Measurements from ENCODE around the gene SIPA1L3. TPM values are rescaled to one million over a fixed set of nuclear protein-coding genes. Genes with fewer than 3 reads are reported as not detected.

Gene SIPA1L3
- total RNA-seq, 1 donor from 2014 or later, result 26.9 TPM

GRCh38 chr19:37925212-37925611 lies 18.2 kb downstream of the SIPA1L3 start:
- Mint-ChIP-seq H3K27me3 (ENCODE audit: low read depth, unreplicated experiment) (no peaks in the 10 kb centered on the region), H3K4me3 (ENCODE audit: unreplicated experiment) (no peak overlapping the region), H3K4me1 (ENCODE audit: low read depth, unreplicated experiment) (no peaks in the 10 kb centered on the region), H3K27ac (ENCODE audit: unreplicated experiment) (no peak overlapping the region), H3K9me3 (ENCODE audit: unreplicated experiment) (no peaks in the 10 kb centered on the region), H3K36me3 (ENCODE audit: low read depth, unreplicated experiment) (no peaks in the 10 kb centered on the region)
- Histone ChIP-seq H2AFZ (ENCODE audit: low read depth, low read length) (no peak overlapping the region), H3K9me3 (ENCODE audit: insufficient read depth, low read depth, low read length) (no peaks in the 10 kb centered on the region), H3K36me3 (ENCODE audit: insufficient read depth, low read length) (no peaks in the 10 kb centered on the region), H3K79me2 (ENCODE audit: insufficient read depth, low read length) (peaks cover 88% of the 10 kb centered on the region), H3K9ac (ENCODE audit: low read length) (no peak overlapping the region), H3K27ac (ENCODE audit: low read depth, low read length) (no peak overlapping the region), H3K4me2 (ENCODE audit: low read length) (no peak overlapping the region), H4K20me1 (ENCODE audit: insufficient read depth, low read length) (peaks cover 57% of the 10 kb centered on the region), H3K4me3 (ENCODE audit: insufficient read depth, low read depth, low read length) (no peak overlapping the region), H3K4me1 (ENCODE audit: insufficient read depth, low read length) (no peaks in the 10 kb centered on the region), H3K27me3 (ENCODE audit: insufficient read depth, low read length) (no peaks in the 10 kb centered on the region)
- FAIRE-seq, result no peak
- no peak for DNase-seq (ENCODE audit: low read depth)
- TF ChIP-seq, protein P1, sequence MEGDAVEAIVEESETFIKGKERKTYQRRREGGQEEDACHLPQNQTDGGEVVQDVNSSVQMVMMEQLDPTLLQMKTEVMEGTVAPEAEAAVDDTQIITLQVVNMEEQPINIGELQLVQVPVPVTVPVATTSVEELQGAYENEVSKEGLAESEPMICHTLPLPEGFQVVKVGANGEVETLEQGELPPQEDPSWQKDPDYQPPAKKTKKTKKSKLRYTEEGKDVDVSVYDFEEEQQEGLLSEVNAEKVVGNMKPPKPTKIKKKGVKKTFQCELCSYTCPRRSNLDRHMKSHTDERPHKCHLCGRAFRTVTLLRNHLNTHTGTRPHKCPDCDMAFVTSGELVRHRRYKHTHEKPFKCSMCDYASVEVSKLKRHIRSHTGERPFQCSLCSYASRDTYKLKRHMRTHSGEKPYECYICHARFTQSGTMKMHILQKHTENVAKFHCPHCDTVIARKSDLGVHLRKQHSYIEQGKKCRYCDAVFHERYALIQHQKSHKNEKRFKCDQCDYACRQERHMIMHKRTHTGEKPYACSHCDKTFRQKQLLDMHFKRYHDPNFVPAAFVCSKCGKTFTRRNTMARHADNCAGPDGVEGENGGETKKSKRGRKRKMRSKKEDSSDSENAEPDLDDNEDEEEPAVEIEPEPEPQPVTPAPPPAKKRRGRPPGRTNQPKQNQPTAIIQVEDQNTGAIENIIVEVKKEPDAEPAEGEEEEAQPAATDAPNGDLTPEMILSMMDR (IDR thresholded peaks at IDR 0.05; ENCODE audit: insufficient read depth, low read depth, low read length), result no peak
- TF ChIP-seq EZH2 (IDR thresholded peaks at IDR 0.05; ENCODE audit: insufficient read depth, low read length), result no peak

DNA sequence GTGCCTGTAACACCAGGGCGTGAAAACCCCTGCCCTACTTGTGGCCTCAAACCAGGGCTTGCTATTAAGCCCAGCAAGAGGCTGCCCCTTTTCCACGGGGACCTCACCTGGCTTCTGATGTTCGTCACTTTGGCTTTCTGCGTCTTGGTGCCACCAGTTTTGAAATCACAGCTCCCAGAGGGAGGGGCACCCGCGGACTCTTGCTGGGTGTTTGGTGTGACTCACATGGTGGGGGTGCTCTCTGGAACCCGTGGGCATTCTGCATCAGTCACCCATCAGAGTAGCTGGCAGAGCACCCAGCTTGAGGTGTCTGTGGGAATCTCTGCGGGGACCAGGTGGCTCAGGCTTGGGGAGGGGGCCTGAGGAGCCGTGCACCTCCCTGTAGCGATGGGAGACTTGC lies 19.2 kb downstream of the SIPA1L3 start:
- H3K4me1 Mint-ChIP-seq (ENCODE audit: low read depth, unreplicated experiment), result peaks cover 6% of the 10 kb centered on the region
- Histone ChIP-seq H3K9me3 (ENCODE audit: insufficient read depth, low read depth, low read length) (no peaks in the 10 kb centered on the region), H2AFZ (ENCODE audit: low read depth, low read length) (no peak overlapping the region), H3K4me1 (ENCODE audit: insufficient read depth, low read length) (peaks cover 3% of the 10 kb centered on the region), H3K4me3 (ENCODE audit: insufficient read depth, low read depth, low read length) (no peak overlapping the region), H3K4me2 (ENCODE audit: low read length) (no peak overlapping the region), H3K27me3 (ENCODE audit: insufficient read depth, low read length) (no peaks in the 10 kb centered on the region), H3K9ac (ENCODE audit: low read length) (no peak overlapping the region), H3K36me3 (ENCODE audit: insufficient read depth, low read length) (no peaks in the 10 kb centered on the region), H3K27ac (ENCODE audit: low read depth, low read length) (no peak overlapping the region), H4K20me1 (ENCODE audit: insufficient read depth, low read length) (peaks cover 50% of the 10 kb centered on the region), H3K79me2 (ENCODE audit: insufficient read depth, low read length) (peaks cover 87% of the 10 kb centered on the region)
- H3K4me3 Mint-ChIP-seq (ENCODE audit: unreplicated experiment), result no peak overlapping the region
- FAIRE-seq (no peak), DNase-seq (ENCODE audit: low read depth) (no peak)
- H3K9me3 Mint-ChIP-seq (ENCODE audit: unreplicated experiment), result peaks cover 2% of the 10 kb centered on the region
- H3K27me3 Mint-ChIP-seq (ENCODE audit: low read depth, unreplicated experiment), result no peaks in the 10 kb centered on the region
- TF ChIP-seq, protein P1 (IDR thresholded peaks at IDR 0.05; ENCODE audit: insufficient read depth, low read depth, low read length), result no peak
- no peak for TF ChIP-seq EZH2 (IDR thresholded peaks at IDR 0.05; ENCODE audit: insufficient read depth, low read length)
- H3K27ac Mint-ChIP-seq (ENCODE audit: unreplicated experiment), result no peak overlapping the region
- H3K36me3 Mint-ChIP-seq (ENCODE audit: low read depth, unreplicated experiment), result no peaks in the 10 kb centered on the region

DNA sequence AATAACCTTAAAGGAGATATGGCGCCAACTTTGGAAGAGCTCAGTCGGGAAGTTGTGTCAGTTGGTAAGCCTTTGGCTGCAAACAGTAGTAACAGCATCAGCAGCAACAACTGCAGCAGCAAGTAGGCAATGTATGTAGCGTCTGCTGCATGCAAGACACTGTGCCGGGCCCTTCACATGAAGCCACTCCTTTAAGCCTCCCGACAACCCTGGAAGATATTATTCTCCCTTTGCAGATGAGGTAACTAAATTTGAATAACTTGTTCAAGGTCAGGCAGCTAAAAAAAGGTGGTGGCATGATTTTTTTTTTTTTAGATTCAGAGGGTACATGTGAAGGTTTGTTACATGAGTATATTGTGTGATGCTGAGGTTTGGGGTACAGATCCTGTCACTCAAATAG lies 19.7 kb downstream of the SIPA1L3 start:
- H3K27me3 Mint-ChIP-seq (ENCODE audit: low read depth, unreplicated experiment), result no peaks in the 10 kb centered on the region
- peaks cover 83% of the 10 kb centered on the region for H3K79me2 ChIP-seq (ENCODE audit: insufficient read depth, low read length)
- H3K27ac ChIP-seq (ENCODE audit: low read depth, low read length), result no peak overlapping the region
- H3K4me2 ChIP-seq (ENCODE audit: low read length), result no peak overlapping the region
- no peaks in the 10 kb centered on the region for H3K27me3 ChIP-seq (ENCODE audit: insufficient read depth, low read length)
- peaks cover 2% of the 10 kb centered on the region for H3K9me3 Mint-ChIP-seq (ENCODE audit: unreplicated experiment)
- H3K4me1 ChIP-seq (ENCODE audit: insufficient read depth, low read length), result peaks cover 7% of the 10 kb centered on the region
- H4K20me1 ChIP-seq (ENCODE audit: insufficient read depth, low read length), result peaks cover 50% of the 10 kb centered on the region
- peaks cover 7% of the 10 kb centered on the region for H3K4me1 Mint-ChIP-seq (ENCODE audit: low read depth, unreplicated experiment)
- DNase-seq (ENCODE audit: low read depth) (no peak), FAIRE-seq (no peak)
- H3K4me3 Mint-ChIP-seq (ENCODE audit: unreplicated experiment), result no peak overlapping the region
- H3K27ac Mint-ChIP-seq (ENCODE audit: unreplicated experiment), result no peak overlapping the region
- no peaks in the 10 kb centered on the region for H3K36me3 Mint-ChIP-seq (ENCODE audit: low read depth, unreplicated experiment)
- TF ChIP-seq, protein P1 (IDR thresholded peaks at IDR 0.05; ENCODE audit: insufficient read depth, low read depth, low read length), result no peak
- H3K4me3 ChIP-seq (ENCODE audit: insufficient read depth, low read depth, low read length), result no peak overlapping the region
- no peak overlapping the region for H2AFZ ChIP-seq (ENCODE audit: low read depth, low read length)
- no peak overlapping the region for H3K9ac ChIP-seq (ENCODE audit: low read length)
- no peaks in the 10 kb centered on the region for H3K9me3 ChIP-seq (ENCODE audit: insufficient read depth, low read depth, low read length)
- no peaks in the 10 kb centered on the region for H3K36me3 ChIP-seq (ENCODE audit: insufficient read depth, low read length)
